Stomach (tissue), 9 donors: ENCODE measurements around the gene TIMM13. TPM values are rescaled to one million over a fixed set of nuclear protein-coding genes. Genes with fewer than 3 reads are reported as not detected.

ENCODE experiments used
- DNase-seq, 2 donors: peaks; one replicate each; pipeline versions ENCODE4 v3.0.0 to v3.0.0-alpha.2; 2013 to 2019
- H3K27ac ChIP-seq, 5 donors: fragments of 200-600 bp in 4 of 5; sonication (generic) in 4 of 5; one replicate each; pipeline ENCODE4 v1.5.1; 2013 to 2019; ENCODE audit warnings: mild to moderate bottlenecking in 1 of 5, moderate library complexity in 1 of 5
- H3K27me3 ChIP-seq, 3 donors: fragments of 200-600 bp; sonication (generic); one replicate each; pipeline ENCODE4 v1.5.1; 2017 to 2019; ENCODE audit warnings: mixed run types in 1 of 3
- H3K36me3 ChIP-seq, 4 donors: fragments of 200-600 bp; sonication (generic); 1 replicate in 3 of 4; 2 replicates in 1 of 4; pipeline ENCODE4 v1.5.1; 2016 to 2019
- H3K4me1 ChIP-seq, 4 donors: fragments of 200-600 bp; sonication (generic); one replicate each; pipeline ENCODE4 v1.5.1; 2016 to 2019
- H3K4me3 ChIP-seq, 4 donors: fragments of 200-600 bp; sonication (generic) in 3 of 4; one replicate each; pipeline ENCODE4 v1.5.1; 2016 to 2019; ENCODE audit warnings: mild to moderate bottlenecking in 1 of 4
- H3K9me3 ChIP-seq, 4 donors: fragments of 200-600 bp; sonication (generic); one replicate each; pipeline ENCODE4 v1.5.1; 2016 to 2019
- CTCF ChIP-seq, 7 experiments: fragments of 450-650 bp in 4 of 7; fragments of 200-600 bp in 3 of 7; sonication (generic) in 3 of 7; IDR thresholded peaks; one replicate each; pipeline ENCODE4 v1.5.1; 2016 to 2019; ENCODE audit warnings: antibody characterized with exemption in 7 of 7, control low read depth in 2 of 7, mild to moderate bottlenecking in 1 of 7
- EP300 ChIP-seq: sonication (generic); formaldehyde crosslinking; IDR thresholded peaks from one replicate; pipeline ENCODE4 v1.6.1; 2017; ENCODE audit warnings: antibody characterized with exemption
- POLR2A ChIP-seq, 4 donors: fragments of 450-650 bp; IDR thresholded peaks; one replicate each; pipeline ENCODE4 v1.6.1; 2016; ENCODE audit warnings: antibody characterized with exemption in 4 of 4, control low read depth in 2 of 4, mild to moderate bottlenecking in 1 of 4, moderate library complexity in 1 of 4
- POLR2AphosphoS5 ChIP-seq, 3 donors: sonication (generic); formaldehyde crosslinking; IDR thresholded peaks; one replicate each; pipeline ENCODE4 v1.6.1; 2016; ENCODE audit warnings: antibody characterized with exemption in 3 of 3
- WGBS, 5 donors: extraction: QIAGEN DNeasy Blood & Tissue Kit in 3 of 5; methylation state at CpG; one replicate each; pipeline versions ENCODE4 v1.1.5 to v1.1.7; 2013 to 2018; 5-methylcytosine and 5-hydroxymethylcytosine counted together
- intact Hi-C: fragments of 100-400 bp; cut with DNase I; formaldehyde crosslinking; loops from one replicate; pipeline ENCODE4 v1.15.1; 2023; ENCODE audit warnings: low total_unique reads
- polyA plus RNA-seq, 3 donors: library from polyadenylated mRNA; stranded (reverse); fragments of 200-250 nt; gene quantifications; one replicate each; pipeline ENCODE4 v1.2.3, GENCODE V29; 2013
- total RNA-seq, 5 donors: library from RNA; depleted of rRNA; stranded (reverse); fragments of >200 nt; gene quantifications; one replicate each; pipeline versions ENCODE4 v1.1.0 to v1.2.3, GENCODE V29; 2014 to 2016
- donor health status: healthy with polysubstance abuse.
- donor health status: Bipolar disorder and iron deficiency.
- donor health status: healthy.

The TIMM13 gene
- total and polyA plus RNA-seq, 8 donors = 19.2 to 133 (median 54.5) TPM; not detected in 1

GRCh38 chr19:2381148-2381820 lies 46.1 kb downstream of the TIMM13 start:
- H3K27ac ChIP-seq = no peak overlapping the region
- H3K4me1 ChIP-seq = peaks cover 0 to 7% (median 5%) of the 10 kb centered on the region in 4 donors
- TF ChIP-seq CTCF (IDR thresholded peaks at IDR 0.05) (no peak), EP300 (no peak), POLR2A (IDR thresholded peaks at IDR 0.05) (no peak), POLR2AphosphoS5 (IDR thresholded peaks at IDR 0.05) (no peak)
- 46 to 63% (median 47%) methylated on average over 17 to 18 of the region's 18 CpGs for WGBS, 5 donors
- H3K27me3 ChIP-seq = peaks cover 0 to 37% (median 0%) of the 10 kb centered on the region in 3 donors
- intact Hi-C loops = no loop called here
- H3K9me3 ChIP-seq = peaks cover 0 to 23% (median 13%) of the 10 kb centered on the region in 4 donors
- no peaks in the 10 kb centered on the region for H3K36me3 ChIP-seq
- DNase-seq = peak in 1 of 2 donors; percentile 68
- H3K4me3 ChIP-seq = no peak overlapping the region

GRCh38 chr19:2380567-2380966 lies 46.8 kb downstream of the TIMM13 start:
- Histone ChIP-seq H3K9me3 (peaks cover 0 to 23% (median 13%) of the 10 kb centered on the region in 4 donors), H3K4me1 (peaks cover 0 to 7% (median 5%) of the 10 kb centered on the region in 4 donors), H3K36me3 (no peaks in the 10 kb centered on the region), H3K4me3 (no peak overlapping the region), H3K27me3 (peaks cover 0 to 39% (median 0%) of the 10 kb centered on the region in 3 donors), H3K27ac (no peak overlapping the region)
- no peak for TF ChIP-seq POLR2A (IDR thresholded peaks at IDR 0.05)
- TF ChIP-seq EP300 = no peak
- TF ChIP-seq CTCF (IDR thresholded peaks at IDR 0.05) = no peak
- no peak for TF ChIP-seq POLR2AphosphoS5 (IDR thresholded peaks at IDR 0.05)
- no peak for DNase-seq
- WGBS, 5 donors = 88 to 98% (median 94%) methylated on average over 2 of the region's 2 CpGs
- intact Hi-C loops = no loop called here

DNA sequence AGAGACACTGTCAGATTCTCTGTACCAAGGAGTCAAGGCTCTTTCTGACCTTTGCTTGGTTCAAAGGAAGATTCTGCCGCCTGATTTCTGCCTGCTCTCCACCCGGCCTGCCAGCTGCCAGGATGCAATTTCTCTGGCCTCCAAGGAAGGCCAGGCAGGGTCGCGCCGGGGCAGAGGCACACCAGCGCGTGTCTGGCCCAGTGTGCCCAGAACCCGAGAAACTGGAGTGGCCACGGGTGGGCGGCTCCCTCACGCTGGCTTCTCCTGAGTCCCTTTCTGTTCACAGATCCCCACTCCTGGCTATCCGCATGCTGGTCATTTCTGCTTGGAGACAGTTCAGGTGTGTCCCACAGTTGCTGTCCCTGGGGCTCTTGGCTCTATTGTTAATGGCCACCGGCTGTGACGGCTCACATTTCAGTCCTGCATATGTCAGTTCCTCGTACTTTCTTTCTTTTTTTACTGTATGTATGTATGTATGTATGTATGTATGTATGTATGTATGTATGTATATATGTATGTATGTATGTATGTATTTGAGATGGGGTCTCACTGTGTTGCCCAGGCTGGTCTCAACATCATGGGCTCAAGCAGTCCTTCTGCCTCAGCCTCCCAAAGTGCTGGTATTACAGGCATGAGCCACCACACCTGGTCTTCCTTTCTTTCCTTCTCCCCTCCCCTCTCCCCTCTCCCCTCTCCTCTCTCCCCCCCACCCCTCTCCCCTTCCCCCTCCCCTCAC lies 50.4 kb downstream of the TIMM13 start:
- Histone ChIP-seq H3K4me1 (no peaks in the 10 kb centered on the region), H3K36me3 (no peaks in the 10 kb centered on the region), H3K27ac (no peak overlapping the region), H3K27me3 (peaks cover 0 to 30% (median 0%) of the 10 kb centered on the region in 3 donors), H3K4me3 (no peak overlapping the region), H3K9me3 (peaks cover 0 to 23% (median 13%) of the 10 kb centered on the region in 4 donors)
- no peak for DNase-seq
- intact Hi-C loops = no loop called here
- 65 to 74% (median 69%) methylated on average over 5 to 15 of the region's 15 CpGs for WGBS, 5 donors
- TF ChIP-seq POLR2A (IDR thresholded peaks at IDR 0.05) = no peak
- no peak for TF ChIP-seq CTCF (IDR thresholded peaks at IDR 0.05)
- no peak for TF ChIP-seq POLR2AphosphoS5 (IDR thresholded peaks at IDR 0.05)
- TF ChIP-seq EP300 = no peak

Other genes starting within 250 kb of the TIMM13 start
- 100 to 1,000 TPM in 2 of 5 donors, 10 to 100 TPM in 3; 22.2 to 459 (median 96.9) TPM for gene PLEKHJ1, start 191.3 kb downstream of the TIMM13 start, total RNA-seq
- gene PLEKHJ1, start 191.3 kb downstream of the TIMM13 start, polyA plus RNA-seq = 100 to 1,000 TPM; 113 to 173 (median 132) TPM
- gene SF3A2, start 190.8 kb downstream of the TIMM13 start, total RNA-seq = 100 to 1,000 TPM in 1 of 5 donors, 10 to 100 TPM in 4; 25.8 to 214 (median 33.9) TPM
- 10 to 100 TPM; 33.3 to 42.4 (median 40.2) TPM for gene SF3A2, start 190.8 kb downstream of the TIMM13 start, polyA plus RNA-seq
- gene AMH, start 178.3 kb downstream of the TIMM13 start, total RNA-seq = 1 to 10 TPM in 2 of 5 donors, under 1 TPM in 1, not detected in 2; 0.45 to 2.0 (median 1.1) TPM
- 1 to 10 TPM in 1 of 3 donors, under 1 TPM in 2; 0.50 to 1.5 (median 0.61) TPM for gene AMH, start 178.3 kb downstream of the TIMM13 start, polyA plus RNA-seq
- gene JSRP1, start 171.2 kb downstream of the TIMM13 start, total RNA-seq = under 1 TPM in 1 of 5 donors, not detected in 4; 0.58 TPM
- under 1 TPM in 2 of 3 donors, not detected in 1; 0.68 to 0.75 TPM for gene JSRP1, start 171.2 kb downstream of the TIMM13 start, polyA plus RNA-seq
- 1 to 10 TPM in 1 of 5 donors, under 1 TPM in 1, not detected in 3; 0.87 to 1.4 TPM for gene PEAK3, start 145.4 kb downstream of the TIMM13 start, total RNA-seq
- under 1 TPM in 2 of 3 donors, not detected in 1; 0.15 to 0.31 TPM for gene PEAK3, start 145.4 kb downstream of the TIMM13 start, polyA plus RNA-seq
- not detected for gene LINGO3, start 119.4 kb downstream of the TIMM13 start, total RNA-seq
- not detected for gene LINGO3, start 119.4 kb downstream of the TIMM13 start, polyA plus RNA-seq
- gene LSM7, start 99.0 kb downstream of the TIMM13 start, total RNA-seq = 10 to 100 TPM in 4 of 5 donors, 1 to 10 TPM in 1; 9.8 to 93.1 (median 17.4) TPM
- gene LSM7, start 99.0 kb downstream of the TIMM13 start, polyA plus RNA-seq = 100 to 1,000 TPM; 196 to 332 (median 214) TPM
- 100 to 1,000 TPM in 2 of 5 donors, 10 to 100 TPM in 3; 69.3 to 450 (median 97.4) TPM for gene SPPL2B, start 98.9 kb downstream of the TIMM13 start, total RNA-seq
- gene SPPL2B, start 98.9 kb downstream of the TIMM13 start, polyA plus RNA-seq = 10 to 100 TPM; 13.6 to 31.4 (median 29.0) TPM
- 1 to 10 TPM in 1 of 5 donors, not detected in 4; 1.1 TPM for gene TMPRSS9, start 67.3 kb downstream of the TIMM13 start, total RNA-seq
- gene TMPRSS9, start 67.3 kb downstream of the TIMM13 start, polyA plus RNA-seq = not detected
- gene LMNB2, start 29.4 kb upstream of the TIMM13 start, total RNA-seq = 10 to 100 TPM; 19.8 to 76.8 (median 29.0) TPM
- gene LMNB2, start 29.4 kb upstream of the TIMM13 start, polyA plus RNA-seq = 10 to 100 TPM; 12.2 to 19.7 (median 13.6) TPM
- gene GADD45B, start 48.5 kb upstream of the TIMM13 start, total RNA-seq = 100 to 1,000 TPM in 1 of 5 donors, 10 to 100 TPM in 4; 61.6 to 588 (median 91.0) TPM
- gene GADD45B, start 48.5 kb upstream of the TIMM13 start, polyA plus RNA-seq = 10 to 100 TPM; 52.9 to 92.1 (median 53.8) TPM